Coronary artery (tissue), 2 donors: ENCODE data around the gene MRPL37.

Experiments used
- DNase-seq: peaks from one replicate; pipeline ENCODE4 v3.0.0-alpha.2; 2017; ENCODE audit warnings: low spot score
- H3K27ac ChIP-seq, 2 donors: fragments of 200-600 bp; sonication (generic); one replicate each; pipeline ENCODE4 v1.5.1; 2016 to 2019
- H3K4me3 ChIP-seq: fragments of 200-600 bp; sonication (generic); 2 replicates; pipeline ENCODE4 v1.5.1; 2016; ENCODE audit warnings: mild to moderate bottlenecking, moderate library complexity
- TF ChIP-seq, protein P1 (sequence below): fragments of 200-600 bp; sonication (generic); IDR thresholded peaks from one replicate; pipeline ENCODE4 v1.5.1; 2019; ENCODE audit warnings: antibody characterized with exemption

The MRPL37 gene

DNA sequence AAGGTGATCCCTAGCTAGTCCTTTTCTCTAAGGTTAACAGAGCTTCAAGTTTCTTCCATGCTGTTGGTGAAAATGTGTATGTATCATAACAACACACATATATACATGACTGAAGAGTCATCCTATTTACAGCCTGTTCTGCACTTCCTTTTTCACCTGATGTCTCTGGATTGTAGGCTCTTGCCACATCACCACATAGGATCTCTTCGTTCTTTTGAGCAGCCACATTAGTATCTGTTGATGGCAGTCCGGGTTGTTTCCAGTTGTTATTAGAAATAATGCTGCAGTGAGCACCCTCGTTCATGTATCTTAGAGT, 19.7 kb downstream of the MRPL37 start:
- Histone ChIP-seq H3K27ac (peak overlapping the region; percentile 61 to 74), H3K4me3 (no peak overlapping the region)
- no peak for DNase-seq
- TF ChIP-seq, protein P1, sequence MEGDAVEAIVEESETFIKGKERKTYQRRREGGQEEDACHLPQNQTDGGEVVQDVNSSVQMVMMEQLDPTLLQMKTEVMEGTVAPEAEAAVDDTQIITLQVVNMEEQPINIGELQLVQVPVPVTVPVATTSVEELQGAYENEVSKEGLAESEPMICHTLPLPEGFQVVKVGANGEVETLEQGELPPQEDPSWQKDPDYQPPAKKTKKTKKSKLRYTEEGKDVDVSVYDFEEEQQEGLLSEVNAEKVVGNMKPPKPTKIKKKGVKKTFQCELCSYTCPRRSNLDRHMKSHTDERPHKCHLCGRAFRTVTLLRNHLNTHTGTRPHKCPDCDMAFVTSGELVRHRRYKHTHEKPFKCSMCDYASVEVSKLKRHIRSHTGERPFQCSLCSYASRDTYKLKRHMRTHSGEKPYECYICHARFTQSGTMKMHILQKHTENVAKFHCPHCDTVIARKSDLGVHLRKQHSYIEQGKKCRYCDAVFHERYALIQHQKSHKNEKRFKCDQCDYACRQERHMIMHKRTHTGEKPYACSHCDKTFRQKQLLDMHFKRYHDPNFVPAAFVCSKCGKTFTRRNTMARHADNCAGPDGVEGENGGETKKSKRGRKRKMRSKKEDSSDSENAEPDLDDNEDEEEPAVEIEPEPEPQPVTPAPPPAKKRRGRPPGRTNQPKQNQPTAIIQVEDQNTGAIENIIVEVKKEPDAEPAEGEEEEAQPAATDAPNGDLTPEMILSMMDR = no peak

DNA sequence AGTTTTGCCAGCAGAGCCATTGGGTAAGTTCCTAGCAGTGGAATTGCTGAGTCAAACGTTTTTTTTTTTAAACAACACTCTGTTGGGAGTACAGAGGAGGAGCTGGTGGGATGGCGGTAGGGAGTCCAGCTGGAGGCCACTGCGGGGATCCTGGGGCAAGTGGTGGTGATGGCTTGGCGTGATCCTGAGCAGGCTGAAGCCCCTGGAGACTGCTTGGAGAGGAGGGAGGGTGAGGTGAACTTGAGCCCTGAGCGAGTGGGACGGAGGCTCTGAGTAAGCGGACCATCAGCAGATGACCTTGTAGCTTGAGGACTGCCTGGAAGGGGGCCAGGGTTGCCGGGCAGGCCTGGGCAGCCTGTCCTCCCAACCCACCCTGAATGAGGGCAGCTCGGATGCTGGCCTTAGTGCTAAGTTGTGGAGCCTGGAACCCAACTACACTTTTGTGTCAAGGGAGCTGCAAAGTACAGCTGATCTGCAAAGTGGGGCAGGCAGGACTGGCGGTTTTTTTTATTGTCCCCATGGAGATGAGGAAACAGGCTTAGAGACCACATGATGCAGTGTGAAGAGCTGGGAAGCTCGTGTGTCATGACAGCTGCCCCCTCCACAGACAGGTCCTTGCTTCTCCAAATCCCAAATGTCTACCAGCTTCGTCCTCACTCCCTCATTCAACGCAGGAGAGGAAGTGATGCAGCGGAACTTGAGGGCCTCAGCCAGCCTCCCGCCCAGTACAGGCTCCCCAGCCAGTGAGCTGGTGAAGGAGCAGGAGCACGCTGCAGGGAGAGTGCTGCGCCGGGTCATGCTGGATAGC, 20.2 kb downstream of the MRPL37 start:
- peak overlapping the region; percentile 61 to 74 for H3K27ac ChIP-seq
- TF ChIP-seq, protein P1 = no peak
- DNase-seq = no peak
- peak overlapping the region; percentile 14 for H3K4me3 ChIP-seq

DNA sequence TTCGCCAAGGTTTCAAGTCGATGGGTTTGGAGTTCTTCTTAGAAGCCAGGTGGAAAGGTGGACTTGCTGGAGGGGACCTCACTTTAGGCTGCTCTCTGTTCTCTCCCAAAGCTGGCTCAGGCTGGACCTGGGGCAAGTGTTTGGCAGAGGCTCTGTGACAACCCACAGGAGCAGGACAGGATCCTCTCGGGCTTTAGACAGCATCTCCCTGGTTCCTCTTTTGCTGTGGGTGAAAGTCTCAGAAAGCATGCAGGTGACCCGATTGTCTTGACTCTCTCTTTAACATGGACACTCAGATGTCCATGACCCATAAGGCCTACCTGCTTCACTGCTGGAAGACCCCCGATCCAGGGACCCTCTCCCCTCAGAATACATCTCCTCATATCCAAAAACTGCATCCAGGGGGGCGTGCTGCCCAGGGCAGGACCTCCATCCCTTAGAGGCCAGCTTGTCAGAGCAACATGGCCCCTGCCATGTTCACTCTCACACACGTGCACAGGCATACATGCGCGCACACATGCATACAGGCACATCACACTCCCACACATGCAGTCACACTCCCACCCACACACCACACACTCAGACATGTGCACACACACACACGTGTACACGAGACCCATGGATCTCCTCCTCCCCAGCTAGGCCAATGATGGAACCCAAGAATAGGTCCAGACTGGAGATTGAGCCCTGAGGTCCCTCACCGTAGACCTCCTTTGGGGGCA, 21.3 kb downstream of the MRPL37 start:
- H3K4me3 ChIP-seq = no peak overlapping the region
- DNase-seq = no peak
- H3K27ac ChIP-seq = peak overlapping the region in 1 of 2 donors; percentile 74
- TF ChIP-seq, protein P1 = no peak

- H3K27ac ChIP-seq = no peak overlapping the region
- H3K4me3 ChIP-seq = no peak overlapping the region
- DNase-seq = no peak
- TF ChIP-seq, protein P1 = no peak
These were observed 22.0 kb downstream of the MRPL37 start for GRCh38 chr1:54221867-54222484.

DNA sequence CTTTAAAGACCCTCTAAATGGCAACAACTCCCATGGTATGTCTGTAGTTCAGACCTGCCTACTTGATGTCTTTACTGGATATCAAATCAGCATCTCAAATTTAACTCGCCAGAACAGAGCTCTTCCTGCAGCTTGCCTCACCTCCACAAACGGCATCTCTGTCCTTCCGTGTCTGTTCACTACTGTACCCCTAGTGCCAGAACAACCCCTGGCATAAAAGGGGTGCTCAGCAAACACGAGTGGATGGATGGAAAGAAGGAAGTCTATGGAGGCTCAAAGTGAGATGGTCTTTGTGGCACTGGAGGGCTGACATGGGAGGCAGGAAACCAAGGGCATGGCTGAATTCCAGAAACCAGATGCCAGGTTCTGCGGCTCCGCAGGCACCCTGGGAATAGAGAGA, 22.7 kb downstream of the MRPL37 start:
- Histone ChIP-seq H3K27ac (no peak overlapping the region), H3K4me3 (no peak overlapping the region)
- no peak for DNase-seq
- TF ChIP-seq, protein P1 = no peak

GRCh38 chr1:54223441-54224202, 23.7 kb downstream of the MRPL37 start:
- DNase-seq = no peak
- Histone ChIP-seq H3K27ac (no peak overlapping the region), H3K4me3 (no peak overlapping the region)
- TF ChIP-seq, protein P1 = no peak
